ENCODE measurements around the gene BIRC6. TPM values are rescaled to one million over a fixed set of nuclear protein-coding genes. Genes with fewer than 3 reads are reported as not detected.
"Not testable (repeated sequence)": the region's sequence is repeated elsewhere in the genome, so short reads cannot be mapped to it uniquely, and the experiment has no call there.

Gene BIRC6
- total and polyA plus RNA-seq, 4 donors, result 60.2 to 241 (median 82.0) TPM

GRCh38 chr2:32370942-32371341, 14.1 kb downstream of the BIRC6 start:
- not testable (repeated sequence) for H3K27me3 ChIP-seq (ENCODE audit: control insufficient read depth, insufficient read depth, low read length); H3K4me1 ChIP-seq (ENCODE audit: control insufficient read depth, insufficient read depth, low read length); H3K9me3 ChIP-seq (ENCODE audit: control insufficient read depth, insufficient read depth, low read length); H3K36me3 ChIP-seq (ENCODE audit: control insufficient read depth, insufficient read depth, low read length); DNase-seq (ENCODE audit: low read depth in 4 of 6, low spot score in 6 of 6); H3K4me3 ChIP-seq (ENCODE audit: low read depth, low read length); H3K27ac ChIP-seq (ENCODE audit: low read depth, low read length)
- WGBS (ENCODE audit: insufficient coverage), result no CpG with 5 or more reads among the region's 5 CpGs

- 100% methylated on average over 1 of the region's 3 CpGs for WGBS (ENCODE audit: insufficient coverage)
- Histone ChIP-seq H3K4me3 (ENCODE audit: low read depth, low read length) (no peak overlapping the region), H3K4me1 (ENCODE audit: control insufficient read depth, insufficient read depth, low read length) (peaks cover 3% of the 10 kb centered on the region), H3K9me3 (ENCODE audit: control insufficient read depth, insufficient read depth, low read length) (no peaks in the 10 kb centered on the region), H3K36me3 (ENCODE audit: control insufficient read depth, insufficient read depth, low read length) (no peaks in the 10 kb centered on the region), H3K27ac (ENCODE audit: low read depth, low read length) (no peak overlapping the region), H3K27me3 (ENCODE audit: control insufficient read depth, insufficient read depth, low read length) (no peaks in the 10 kb centered on the region)
- no peak for DNase-seq (ENCODE audit: low read depth in 4 of 6, low spot score in 6 of 6)
Measured at GRCh38 chr2:32372519-32373182, 15.8 kb downstream of the BIRC6 start.

GRCh38 chr2:32375228-32375892, 18.5 kb downstream of the BIRC6 start:
- no peak for DNase-seq (ENCODE audit: low read depth in 4 of 6, low spot score in 6 of 6)
- Histone ChIP-seq H3K27me3 (ENCODE audit: control insufficient read depth, insufficient read depth, low read length) (no peaks in the 10 kb centered on the region), H3K9me3 (ENCODE audit: control insufficient read depth, insufficient read depth, low read length) (no peaks in the 10 kb centered on the region), H3K4me3 (ENCODE audit: low read depth, low read length) (no peak overlapping the region), H3K4me1 (ENCODE audit: control insufficient read depth, insufficient read depth, low read length) (peaks cover 3% of the 10 kb centered on the region), H3K36me3 (ENCODE audit: control insufficient read depth, insufficient read depth, low read length) (no peaks in the 10 kb centered on the region), H3K27ac (ENCODE audit: low read depth, low read length) (no peak overlapping the region)
- 83% methylated on average over 7 of the region's 12 CpGs for WGBS (ENCODE audit: insufficient coverage)

GRCh38 chr2:32376756-32377155, 19.9 kb downstream of the BIRC6 start:
- Histone ChIP-seq H3K9me3 (ENCODE audit: control insufficient read depth, insufficient read depth, low read length) (no peaks in the 10 kb centered on the region), H3K4me3 (ENCODE audit: low read depth, low read length) (no peak overlapping the region), H3K4me1 (ENCODE audit: control insufficient read depth, insufficient read depth, low read length) (peaks cover 3% of the 10 kb centered on the region), H3K36me3 (ENCODE audit: control insufficient read depth, insufficient read depth, low read length) (peaks cover 5% of the 10 kb centered on the region), H3K27ac (ENCODE audit: low read depth, low read length) (no peak overlapping the region), H3K27me3 (ENCODE audit: control insufficient read depth, insufficient read depth, low read length) (no peaks in the 10 kb centered on the region)
- no peak for DNase-seq (ENCODE audit: low read depth in 4 of 6, low spot score in 6 of 6)

- DNase-seq (ENCODE audit: low read depth in 4 of 6, low spot score in 6 of 6), result no peak
- Histone ChIP-seq H3K36me3 (ENCODE audit: control insufficient read depth, insufficient read depth, low read length) (peaks cover 9% of the 10 kb centered on the region), H3K4me1 (ENCODE audit: control insufficient read depth, insufficient read depth, low read length) (peaks cover 3% of the 10 kb centered on the region), H3K27ac (ENCODE audit: low read depth, low read length) (no peak overlapping the region), H3K27me3 (ENCODE audit: control insufficient read depth, insufficient read depth, low read length) (no peaks in the 10 kb centered on the region), H3K4me3 (ENCODE audit: low read depth, low read length) (no peak overlapping the region), H3K9me3 (ENCODE audit: control insufficient read depth, insufficient read depth, low read length) (no peaks in the 10 kb centered on the region)
- no CpG with 5 or more reads among the region's 1 CpG for WGBS (ENCODE audit: insufficient coverage)
Measured at GRCh38 chr2:32377928-32378327, 21.1 kb downstream of the BIRC6 start.

GRCh38 chr2:32379352-32379751, 22.5 kb downstream of the BIRC6 start:
- peaks cover 3% of the 10 kb centered on the region for H3K4me1 ChIP-seq (ENCODE audit: control insufficient read depth, insufficient read depth, low read length)
- no peaks in the 10 kb centered on the region for H3K9me3 ChIP-seq (ENCODE audit: control insufficient read depth, insufficient read depth, low read length)
- no peak for DNase-seq (ENCODE audit: low read depth in 4 of 6, low spot score in 6 of 6)
- no peak overlapping the region for H3K27ac ChIP-seq (ENCODE audit: low read depth, low read length)
- no peaks in the 10 kb centered on the region for H3K27me3 ChIP-seq (ENCODE audit: control insufficient read depth, insufficient read depth, low read length)
- no peak overlapping the region for H3K4me3 ChIP-seq (ENCODE audit: low read depth, low read length)
- peaks cover 16% of the 10 kb centered on the region for H3K36me3 ChIP-seq (ENCODE audit: control insufficient read depth, insufficient read depth, low read length)

GRCh38 chr2:32383858-32384257, 27.0 kb downstream of the BIRC6 start:
- H3K27me3 ChIP-seq (ENCODE audit: control insufficient read depth, insufficient read depth, low read length), result no peaks in the 10 kb centered on the region
- H3K4me1 ChIP-seq (ENCODE audit: control insufficient read depth, insufficient read depth, low read length), result no peaks in the 10 kb centered on the region
- H3K4me3 ChIP-seq (ENCODE audit: low read depth, low read length), result no peak overlapping the region
- no peaks in the 10 kb centered on the region for H3K9me3 ChIP-seq (ENCODE audit: control insufficient read depth, insufficient read depth, low read length)
- H3K36me3 ChIP-seq (ENCODE audit: control insufficient read depth, insufficient read depth, low read length), result peaks cover 19% of the 10 kb centered on the region
- no CpG with 5 or more reads among the region's 1 CpG for WGBS (ENCODE audit: insufficient coverage)
- no peak for DNase-seq (ENCODE audit: low read depth in 4 of 6, low spot score in 6 of 6)
- H3K27ac ChIP-seq (ENCODE audit: low read depth, low read length), result no peak overlapping the region

GRCh38 chr2:32384529-32384928, 27.7 kb downstream of the BIRC6 start:
- H3K9me3 ChIP-seq (ENCODE audit: control insufficient read depth, insufficient read depth, low read length), result no peaks in the 10 kb centered on the region
- DNase-seq (ENCODE audit: low read depth in 4 of 6, low spot score in 6 of 6), result no peak
- no peak overlapping the region for H3K4me3 ChIP-seq (ENCODE audit: low read depth, low read length)
- 97% methylated on average over 3 of the region's 4 CpGs for WGBS (ENCODE audit: insufficient coverage)
- H3K4me1 ChIP-seq (ENCODE audit: control insufficient read depth, insufficient read depth, low read length), result no peaks in the 10 kb centered on the region
- H3K27ac ChIP-seq (ENCODE audit: low read depth, low read length), result no peak overlapping the region
- H3K36me3 ChIP-seq (ENCODE audit: control insufficient read depth, insufficient read depth, low read length), result peaks cover 20% of the 10 kb centered on the region
- no peaks in the 10 kb centered on the region for H3K27me3 ChIP-seq (ENCODE audit: control insufficient read depth, insufficient read depth, low read length)

- Histone ChIP-seq H3K4me1 (ENCODE audit: control insufficient read depth, insufficient read depth, low read length) (no peaks in the 10 kb centered on the region), H3K36me3 (ENCODE audit: control insufficient read depth, insufficient read depth, low read length) (peaks cover 22% of the 10 kb centered on the region), H3K9me3 (ENCODE audit: control insufficient read depth, insufficient read depth, low read length) (no peaks in the 10 kb centered on the region), H3K4me3 (ENCODE audit: low read depth, low read length) (no peak overlapping the region), H3K27ac (ENCODE audit: low read depth, low read length) (no peak overlapping the region), H3K27me3 (ENCODE audit: control insufficient read depth, insufficient read depth, low read length) (no peaks in the 10 kb centered on the region)
- no peak for DNase-seq (ENCODE audit: low read depth in 4 of 6, low spot score in 6 of 6)
- 100% methylated on average over 1 of the region's 2 CpGs for WGBS (ENCODE audit: insufficient coverage)
Measured at GRCh38 chr2:32386739-32387138, 29.9 kb downstream of the BIRC6 start.

- no peaks in the 10 kb centered on the region for H3K4me1 ChIP-seq (ENCODE audit: control insufficient read depth, insufficient read depth, low read length)
- no peak overlapping the region for H3K27ac ChIP-seq (ENCODE audit: low read depth, low read length)
- peaks cover 17% of the 10 kb centered on the region for H3K36me3 ChIP-seq (ENCODE audit: control insufficient read depth, insufficient read depth, low read length)
- no peaks in the 10 kb centered on the region for H3K9me3 ChIP-seq (ENCODE audit: control insufficient read depth, insufficient read depth, low read length)
- no peak overlapping the region for H3K4me3 ChIP-seq (ENCODE audit: low read depth, low read length)
- 100% methylated on average over 4 of the region's 5 CpGs for WGBS (ENCODE audit: insufficient coverage)
- no peak for DNase-seq (ENCODE audit: low read depth in 4 of 6, low spot score in 6 of 6)
- H3K27me3 ChIP-seq (ENCODE audit: control insufficient read depth, insufficient read depth, low read length), result no peaks in the 10 kb centered on the region
Measured at GRCh38 chr2:32399221-32399620, 42.4 kb downstream of the BIRC6 start.
